CD4-positive, alpha-beta T cell (primary cell): ENCODE results near the gene CDH10. TPM values are rescaled to one million over a fixed set of nuclear protein-coding genes. Genes with fewer than 3 reads are reported as not detected.

Experiments
- ATAC-seq: fragments of 200-7000 bp; cut with Tn5 transposase; one replicate; pipeline ENCODE4 v1.10.0; 2022; ENCODE audit warnings: mild to moderate bottlenecking; ENCODE audit not compliant: poor library complexity
- CTCF ChIA-PET: fragments of 350-600 bp; sonication (Branson Sonifier 250); formaldehyde crosslinking; loops from one replicate; lab custom pipeline; 2021; ENCODE audit warnings: antibody characterized with exemption, inconsistent platforms; lab: Charles Lee
- POLR2A ChIA-PET: fragments of 350-600 bp; sonication (Branson Sonifier 250); formaldehyde crosslinking; loops from one replicate; lab custom pipeline; 2021; ENCODE audit warnings: antibody characterized with exemption, inconsistent platforms; lab: Charles Lee
- DNase-seq, 14 experiments: peaks; one replicate each; pipeline ENCODE4 v3.0.0-alpha.2; 2013 to 2020; ENCODE audit warnings: mixed read lengths in 2 of 14
- H3K27ac ChIP-seq, 2 donors: one replicate each; pipeline versions ENCODE4 v1.5.1 to v1.7.0; 2013; ENCODE audit warnings: low read length in 2 of 2, low read depth in 1 of 2, mild to moderate bottlenecking in 1 of 2
- H3K27me3 ChIP-seq, 2 experiments: 1 replicate in 1 of 2; 2 replicates in 1 of 2; pipeline versions ENCODE4 v1.6.1 to v1.7.0; 2013; ENCODE audit warnings: low read length in 2 of 2, control low read depth in 1 of 2, mild to moderate bottlenecking in 1 of 2, moderate library complexity in 1 of 2; ENCODE audit not compliant: insufficient read depth in 2 of 2, control insufficient read depth in 1 of 2
- H3K36me3 ChIP-seq: one replicate; pipeline ENCODE4 v1.6.1; 2013; ENCODE audit warnings: low read length, control low read depth; ENCODE audit not compliant: insufficient read depth
- H3K4me1 ChIP-seq: one replicate; pipeline ENCODE4 v1.6.1; 2013; ENCODE audit warnings: low read length, control low read depth; ENCODE audit not compliant: insufficient read depth
- H3K4me3 ChIP-seq: one replicate; pipeline ENCODE4 v1.5.1; 2013; ENCODE audit warnings: mild to moderate bottlenecking, low read length, moderate library complexity
- H3K9me3 ChIP-seq, 2 experiments: 1 replicate in 1 of 2; 2 replicates in 1 of 2; pipeline versions ENCODE4 v1.6.1 to v1.7.0; 2013; ENCODE audit warnings: low read length in 2 of 2, mild to moderate bottlenecking in 2 of 2, control low read depth in 1 of 2, moderate library complexity in 1 of 2; ENCODE audit not compliant: control insufficient read depth in 1 of 2, insufficient read depth in 1 of 2
- H3K27ac Mint-ChIP-seq: one replicate; pipeline ENCODE4 v1.8.0; 2020; ENCODE audit warnings: mixed read lengths
- H3K27me3 Mint-ChIP-seq: one replicate; pipeline ENCODE4 v1.8.0; 2021; ENCODE audit warnings: mixed read lengths
- H3K36me3 Mint-ChIP-seq: one replicate; pipeline ENCODE4 v1.8.0; 2021; ENCODE audit warnings: low read depth, mixed read lengths
- H3K4me1 Mint-ChIP-seq: one replicate; pipeline ENCODE4 v1.8.0; 2021; ENCODE audit warnings: low read depth, mixed read lengths
- H3K4me3 Mint-ChIP-seq: one replicate; pipeline ENCODE4 v1.8.0; 2020; ENCODE audit warnings: mild to moderate bottlenecking, mixed read lengths
- H3K9me3 Mint-ChIP-seq: one replicate; pipeline ENCODE4 v1.8.0; 2020; ENCODE audit warnings: mixed read lengths
- intact Hi-C, 2 experiments: fragments of 100-400 bp; cut with DNase I in 1 of 2; cut with micrococcal nuclease in 1 of 2; formaldehyde crosslinking; loops; one replicate each; pipeline versions ENCODE4 v1.15.1 to v1.9.0; 2023 to 2025; cut with DNase I, micrococcal nuclease
- total RNA-seq, 174 experiments: library from RNA in 2 of 174; stranded (reverse) in 2 of 174; gene quantifications; one replicate each; pipeline ENCODE4 v1.2.3 and lab custom pipeline; 2021 to 2026
- TF ChIP-seq, protein P1 (sequence below): fragments of 200-600 bp; IDR thresholded peaks from one replicate; pipeline ENCODE4 v1.8.0; 2022; ENCODE audit warnings: antibody characterized with exemption, mild to moderate bottlenecking

CDH10 gene
- total RNA-seq, 2 experiments from 2014 or later = not detected

DNA sequence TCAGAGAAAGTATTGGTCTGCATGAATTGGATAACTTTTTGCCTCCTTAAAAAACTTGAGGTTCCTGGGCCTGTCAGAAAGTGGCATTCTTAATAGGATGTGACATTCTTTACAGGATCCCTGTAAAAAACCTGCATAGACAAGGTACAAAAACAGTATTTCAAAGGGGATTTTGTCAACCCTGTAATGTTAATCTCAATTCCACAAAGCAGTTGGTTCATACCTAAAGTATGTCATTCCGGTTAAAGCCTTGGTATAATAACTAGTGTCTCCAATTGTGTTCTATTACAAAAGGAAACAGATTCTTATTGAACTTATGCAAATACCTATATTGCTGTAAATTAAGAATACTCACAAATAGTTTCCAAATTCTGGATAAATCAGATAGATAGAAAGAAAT is 169.7 kb downstream of the CDH10 start:
- H3K4me3 Mint-ChIP-seq = no peak overlapping the region
- TF ChIP-seq, protein P1, sequence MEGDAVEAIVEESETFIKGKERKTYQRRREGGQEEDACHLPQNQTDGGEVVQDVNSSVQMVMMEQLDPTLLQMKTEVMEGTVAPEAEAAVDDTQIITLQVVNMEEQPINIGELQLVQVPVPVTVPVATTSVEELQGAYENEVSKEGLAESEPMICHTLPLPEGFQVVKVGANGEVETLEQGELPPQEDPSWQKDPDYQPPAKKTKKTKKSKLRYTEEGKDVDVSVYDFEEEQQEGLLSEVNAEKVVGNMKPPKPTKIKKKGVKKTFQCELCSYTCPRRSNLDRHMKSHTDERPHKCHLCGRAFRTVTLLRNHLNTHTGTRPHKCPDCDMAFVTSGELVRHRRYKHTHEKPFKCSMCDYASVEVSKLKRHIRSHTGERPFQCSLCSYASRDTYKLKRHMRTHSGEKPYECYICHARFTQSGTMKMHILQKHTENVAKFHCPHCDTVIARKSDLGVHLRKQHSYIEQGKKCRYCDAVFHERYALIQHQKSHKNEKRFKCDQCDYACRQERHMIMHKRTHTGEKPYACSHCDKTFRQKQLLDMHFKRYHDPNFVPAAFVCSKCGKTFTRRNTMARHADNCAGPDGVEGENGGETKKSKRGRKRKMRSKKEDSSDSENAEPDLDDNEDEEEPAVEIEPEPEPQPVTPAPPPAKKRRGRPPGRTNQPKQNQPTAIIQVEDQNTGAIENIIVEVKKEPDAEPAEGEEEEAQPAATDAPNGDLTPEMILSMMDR = no peak
- H3K4me1 Mint-ChIP-seq = no peaks in the 10 kb centered on the region
- no peak for ATAC-seq
- intact Hi-C loops = no loop called here
- DNase-seq = no peak
- no peaks in the 10 kb centered on the region for H3K27me3 Mint-ChIP-seq
- no peaks in the 10 kb centered on the region for H3K36me3 ChIP-seq
- ChIA-PET CTCF (no interaction called here), POLR2A (no interaction called here)
- no peak overlapping the region for H3K4me3 ChIP-seq
- H3K36me3 Mint-ChIP-seq = no peaks in the 10 kb centered on the region
- peaks cover 4 to 15% of the 10 kb centered on the region in 2 experiments for H3K9me3 ChIP-seq
- no peak overlapping the region for H3K27ac Mint-ChIP-seq
- no peaks in the 10 kb centered on the region for H3K27me3 ChIP-seq
- peaks cover 2% of the 10 kb centered on the region for H3K9me3 Mint-ChIP-seq
- no peaks in the 10 kb centered on the region for H3K4me1 ChIP-seq
- no peak overlapping the region for H3K27ac ChIP-seq

GRCh38 chr5:24474685-24475084 is 170.1 kb downstream of the CDH10 start:
- peaks cover 2% of the 10 kb centered on the region for H3K9me3 Mint-ChIP-seq
- no peak overlapping the region for H3K27ac Mint-ChIP-seq
- H3K27me3 Mint-ChIP-seq = no peaks in the 10 kb centered on the region
- TF ChIP-seq, protein P1 = no peak
- Histone ChIP-seq H3K36me3 (no peaks in the 10 kb centered on the region), H3K4me3 (no peak overlapping the region), H3K4me1 (no peaks in the 10 kb centered on the region), H3K27me3 (no peaks in the 10 kb centered on the region), H3K9me3 (peaks cover 4 to 12% of the 10 kb centered on the region in 2 experiments), H3K27ac (no peak overlapping the region)
- ATAC-seq (no peak), DNase-seq (no peak)
- intact Hi-C loops = no loop called here
- H3K36me3 Mint-ChIP-seq = no peaks in the 10 kb centered on the region
- H3K4me3 Mint-ChIP-seq = no peak overlapping the region
- CTCF ChIA-PET = no interaction called here
- no peaks in the 10 kb centered on the region for H3K4me1 Mint-ChIP-seq
- POLR2A ChIA-PET = no interaction called here

GRCh38 chr5:24472518-24472917 is 172.3 kb downstream of the CDH10 start:
- TF ChIP-seq, protein P1 = no peak
- H3K36me3 Mint-ChIP-seq = no peaks in the 10 kb centered on the region
- Histone ChIP-seq H3K4me1 (no peaks in the 10 kb centered on the region), H3K36me3 (no peaks in the 10 kb centered on the region), H3K4me3 (no peak overlapping the region), H3K27me3 (no peaks in the 10 kb centered on the region), H3K27ac (no peak overlapping the region), H3K9me3 (peaks cover 0 to 11% of the 10 kb centered on the region in 2 experiments)
- no peak overlapping the region for H3K4me3 Mint-ChIP-seq
- no peak overlapping the region for H3K27ac Mint-ChIP-seq
- intact Hi-C loops = no loop called here
- H3K4me1 Mint-ChIP-seq = no peaks in the 10 kb centered on the region
- no peak for ATAC-seq
- DNase-seq = no peak
- H3K9me3 Mint-ChIP-seq = peaks cover 4% of the 10 kb centered on the region
- POLR2A ChIA-PET = no interaction called here
- CTCF ChIA-PET = no interaction called here
- H3K27me3 Mint-ChIP-seq = no peaks in the 10 kb centered on the region
